GM12801 (cell line): Measurements from ENCODE around the gene LRIT1.

Source experiments
- CTCF ChIP-seq: IDR thresholded peaks from one replicate; pipeline ENCODE4 v1.5.1; 2011; ENCODE audit warnings: control low read depth; ENCODE audit not compliant: insufficient read length; ENCODE audit errors: extremely low read depth

The LRIT1 gene

DNA sequence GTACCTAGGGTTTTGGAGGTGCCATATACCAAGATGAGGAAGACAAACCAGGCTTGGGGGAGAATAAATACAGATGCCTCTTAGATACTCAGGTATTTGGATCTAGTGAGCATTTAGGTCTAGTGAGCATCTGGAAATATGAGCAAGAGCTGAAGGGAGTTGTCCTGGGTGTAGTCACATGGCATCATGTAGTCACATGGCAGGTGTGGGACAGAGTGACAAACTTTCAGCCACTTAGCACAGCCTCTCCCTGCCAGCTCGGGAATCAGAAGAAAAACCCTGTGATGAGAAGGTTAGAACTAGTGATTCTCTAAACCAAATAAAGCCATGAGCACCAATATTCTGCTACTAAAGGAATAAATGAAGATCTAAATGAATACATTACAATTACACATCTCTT lies 27.8 kb upstream of the LRIT1 start:
- TF ChIP-seq CTCF: no peak

DNA sequence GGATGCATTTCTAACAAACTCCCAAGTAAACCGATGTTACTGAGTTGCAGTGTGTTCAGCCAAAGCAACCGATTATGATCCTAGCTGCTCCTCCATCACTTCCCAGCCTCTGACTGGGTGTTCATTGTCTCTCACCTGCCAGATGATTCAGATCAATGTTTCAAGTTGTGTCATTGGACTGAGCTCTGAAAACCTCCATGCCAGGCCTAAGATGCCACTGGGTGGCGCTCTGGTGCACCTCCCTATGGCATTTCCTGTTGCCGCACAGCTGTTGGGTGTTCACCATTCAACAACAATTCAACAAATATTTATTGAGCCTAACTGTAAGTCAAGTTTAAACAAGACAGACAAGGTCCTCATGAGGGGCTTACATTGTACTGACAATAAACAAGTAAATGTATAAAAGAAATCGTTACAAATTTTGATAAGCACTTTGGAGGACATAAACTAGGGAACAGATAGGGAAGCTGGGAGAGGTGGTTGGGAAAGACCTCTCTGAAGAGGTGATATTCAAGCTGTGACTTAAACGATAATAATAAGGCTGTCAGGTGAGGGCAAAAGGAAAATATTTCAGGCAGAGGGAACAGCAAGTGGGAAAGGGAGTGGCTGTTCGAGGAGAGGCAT lies 26.3 kb upstream of the LRIT1 start:
- TF ChIP-seq CTCF: no peak

DNA sequence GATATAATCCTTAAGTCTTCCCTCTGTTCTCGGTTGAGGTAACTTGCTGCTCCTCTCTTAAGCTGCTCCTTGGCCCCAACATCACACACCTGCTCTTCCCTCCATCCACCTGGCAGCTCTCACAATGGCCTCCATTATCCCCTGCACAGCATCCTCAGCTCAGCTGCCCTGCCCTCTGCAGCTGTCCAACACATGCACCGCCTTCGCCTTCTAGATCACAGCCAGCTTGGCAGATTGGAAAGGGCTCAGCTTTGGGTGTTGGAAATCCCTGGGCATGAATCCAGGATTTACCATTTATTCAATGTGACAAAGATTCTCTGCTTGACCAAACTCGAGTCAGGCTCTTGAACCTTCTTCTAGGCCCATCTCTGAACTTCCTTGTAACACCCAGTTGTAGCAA lies 24.1 kb upstream of the LRIT1 start:
- TF ChIP-seq CTCF: no peak

- peak; percentile 85 for TF ChIP-seq CTCF
These were observed 23.3 kb upstream of the LRIT1 start for GRCh38 chr10:84264611-84265141.

- no peak for TF ChIP-seq CTCF
These were observed 22.4 kb upstream of the LRIT1 start for GRCh38 chr10:84263716-84264115.

- TF ChIP-seq CTCF: no peak
These were observed 21.0 kb upstream of the LRIT1 start for GRCh38 chr10:84262190-84262956.

DNA sequence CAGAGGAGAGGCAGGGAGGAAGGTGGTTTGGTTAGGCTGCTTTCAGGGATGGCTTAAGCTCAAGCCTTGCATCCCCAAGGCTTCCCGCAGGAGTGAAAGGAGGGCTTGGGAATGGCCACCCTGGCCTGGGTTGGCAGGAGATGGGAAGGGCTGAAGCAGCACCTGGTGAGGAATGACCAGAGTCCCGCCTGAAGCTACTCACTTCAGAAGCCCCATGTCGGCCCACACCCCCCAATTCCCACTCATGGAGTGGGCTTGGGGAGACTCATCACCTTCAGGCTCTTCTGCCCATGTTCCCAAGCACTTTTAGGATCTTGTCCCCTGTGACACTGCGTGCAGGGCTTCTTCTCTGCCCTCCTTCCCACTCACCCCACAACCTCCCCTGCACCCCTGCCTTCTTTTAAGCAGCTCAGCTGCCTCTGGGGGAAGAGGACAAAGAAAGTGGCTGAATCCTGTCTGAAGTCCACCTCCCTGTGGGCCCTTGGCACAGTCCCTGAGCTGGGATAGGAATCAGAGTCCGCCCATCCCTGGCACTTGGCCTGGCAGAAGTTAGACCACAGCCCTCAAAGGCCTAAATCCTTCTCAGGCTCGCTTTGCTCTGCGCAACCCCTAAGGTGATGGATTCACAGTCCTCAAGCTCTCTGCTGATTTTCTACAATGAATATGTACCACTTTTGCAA lies 20.0 kb upstream of the LRIT1 start:
- no peak for TF ChIP-seq CTCF
